ENCODE measurements around the gene SPG21.

- TF ChIP-seq, protein P1, sequence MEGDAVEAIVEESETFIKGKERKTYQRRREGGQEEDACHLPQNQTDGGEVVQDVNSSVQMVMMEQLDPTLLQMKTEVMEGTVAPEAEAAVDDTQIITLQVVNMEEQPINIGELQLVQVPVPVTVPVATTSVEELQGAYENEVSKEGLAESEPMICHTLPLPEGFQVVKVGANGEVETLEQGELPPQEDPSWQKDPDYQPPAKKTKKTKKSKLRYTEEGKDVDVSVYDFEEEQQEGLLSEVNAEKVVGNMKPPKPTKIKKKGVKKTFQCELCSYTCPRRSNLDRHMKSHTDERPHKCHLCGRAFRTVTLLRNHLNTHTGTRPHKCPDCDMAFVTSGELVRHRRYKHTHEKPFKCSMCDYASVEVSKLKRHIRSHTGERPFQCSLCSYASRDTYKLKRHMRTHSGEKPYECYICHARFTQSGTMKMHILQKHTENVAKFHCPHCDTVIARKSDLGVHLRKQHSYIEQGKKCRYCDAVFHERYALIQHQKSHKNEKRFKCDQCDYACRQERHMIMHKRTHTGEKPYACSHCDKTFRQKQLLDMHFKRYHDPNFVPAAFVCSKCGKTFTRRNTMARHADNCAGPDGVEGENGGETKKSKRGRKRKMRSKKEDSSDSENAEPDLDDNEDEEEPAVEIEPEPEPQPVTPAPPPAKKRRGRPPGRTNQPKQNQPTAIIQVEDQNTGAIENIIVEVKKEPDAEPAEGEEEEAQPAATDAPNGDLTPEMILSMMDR (IDR thresholded peaks at IDR 0.05): no peak
- TF ChIP-seq POLR2A (IDR thresholded peaks at IDR 0.05; ENCODE audit: low read depth): no peak
- no peak for TF ChIP-seq POLR2AphosphoS5 (IDR thresholded peaks at IDR 0.05)
- no peak for TF ChIP-seq EP300 (IDR thresholded peaks at IDR 0.05)
Observed at GRCh38 chr15:64944961-64945360, 44.8 kb downstream of the SPG21 start.
